ENCODE results near the gene GABBR2.

GRCh38 chr9:98324801-98325200, 383.9 kb downstream of the GABBR2 start:
- TF ChIP-seq EZH2 (IDR thresholded peaks at IDR 0.05; ENCODE audit: borderline replicate concordance, insufficient read depth, low read depth, low read length, poor library complexity, severe bottlenecking) (no peak), CTCF (IDR thresholded peaks at IDR 0.05) (no peak)

Measured in B cell (primary cell).